NCI-H1436 (cell line): Measurements from ENCODE around the gene COL4A2.

Experiments used
- DNase-seq: peaks from one replicate; lab custom pipeline; 2025; lab: John Stamatoyannopoulos, UW

The COL4A2 gene

DNA sequence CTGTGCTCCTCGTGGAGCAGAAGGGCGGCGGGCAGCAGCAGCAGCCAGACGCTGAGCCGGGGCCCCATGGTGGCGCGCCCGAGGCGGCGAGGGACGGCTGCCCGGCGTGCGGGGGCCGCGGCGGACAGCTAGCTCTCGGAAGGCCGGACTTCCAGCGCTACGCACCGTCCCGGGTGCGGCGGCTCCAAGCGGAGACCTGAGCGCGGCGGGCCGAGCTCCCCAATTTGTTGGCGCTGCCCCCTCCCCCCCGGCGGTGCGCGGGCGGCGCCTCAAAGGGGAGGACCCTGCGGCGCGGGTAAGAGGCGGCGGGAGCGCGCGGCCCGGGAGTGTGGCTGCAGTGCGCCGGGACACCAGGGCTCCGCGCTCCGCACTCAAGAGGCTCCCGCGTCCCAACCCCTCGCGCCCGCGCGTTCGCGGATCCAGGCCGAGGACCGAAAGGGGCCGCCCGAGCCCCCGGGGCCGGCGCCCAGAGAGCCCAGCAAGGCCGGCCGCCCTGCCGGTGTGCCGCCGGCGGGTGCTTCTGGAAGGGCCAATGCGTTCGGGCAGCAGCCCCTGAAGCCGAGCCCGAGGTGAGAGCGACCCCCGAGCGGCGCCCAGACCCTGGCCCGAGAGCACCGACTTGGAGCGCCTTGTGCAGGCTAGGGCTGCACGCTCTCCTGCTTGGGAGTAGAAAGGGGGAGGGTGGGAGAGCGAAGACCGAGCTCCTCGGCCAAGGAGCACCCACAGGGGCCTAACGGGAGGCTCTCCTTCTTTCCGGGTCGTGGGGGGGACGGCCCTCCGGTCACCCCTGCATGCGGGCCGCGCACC, at the start of gene COL4A2, which contains the start of gene COL4A1:
COL4A2 (plus strand) TSS at position 325 of the 807 bp plus-strand sequence. CDS start 620 bp downstream, outside the sequence.
COL4A1 (minus strand) TSS at position 198 of the 807 bp plus-strand sequence; CDS start at position 68, 130 bp downstream.
- no peak for DNase-seq

- DNase-seq: no peak
Measured at GRCh38 chr13:110257408-110257807, 49.7 kb upstream of the COL4A2 start.

- DNase-seq: no peak
Measured at GRCh38 chr13:110258876-110259631, 48.0 kb upstream of the COL4A2 start.

GRCh38 chr13:110259651-110260050, 47.4 kb upstream of the COL4A2 start:
- no peak for DNase-seq

- no peak for DNase-seq
Measured at GRCh38 chr13:110261166-110262081, 45.7 kb upstream of the COL4A2 start.

- no peak for DNase-seq
Measured at GRCh38 chr13:110262082-110262436, 45.0 kb upstream of the COL4A2 start.

GRCh38 chr13:110262508-110263291, 44.4 kb upstream of the COL4A2 start:
- DNase-seq: no peak

DNA sequence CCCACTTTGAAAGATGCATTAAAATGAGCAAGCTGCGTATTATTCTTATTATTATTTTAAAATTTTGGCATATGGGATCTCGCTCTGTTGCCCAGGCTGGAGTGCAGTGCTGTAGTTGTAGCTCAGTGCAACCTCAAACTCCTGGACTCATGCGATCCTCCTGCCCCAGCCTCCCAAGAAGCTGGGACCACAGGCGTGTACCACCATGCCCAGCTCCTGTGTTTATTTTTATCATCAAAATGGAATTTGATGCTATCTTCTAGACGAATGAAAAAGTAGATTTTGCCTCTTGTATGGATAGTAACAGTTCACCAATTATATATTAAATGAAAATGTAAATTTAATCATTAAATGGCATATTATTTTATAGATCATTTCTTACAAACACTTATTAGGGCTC, 43.7 kb upstream of the COL4A2 start:
- no peak for DNase-seq

- DNase-seq: no peak
Measured at GRCh38 chr13:110263888-110264287, 43.2 kb upstream of the COL4A2 start.

DNA sequence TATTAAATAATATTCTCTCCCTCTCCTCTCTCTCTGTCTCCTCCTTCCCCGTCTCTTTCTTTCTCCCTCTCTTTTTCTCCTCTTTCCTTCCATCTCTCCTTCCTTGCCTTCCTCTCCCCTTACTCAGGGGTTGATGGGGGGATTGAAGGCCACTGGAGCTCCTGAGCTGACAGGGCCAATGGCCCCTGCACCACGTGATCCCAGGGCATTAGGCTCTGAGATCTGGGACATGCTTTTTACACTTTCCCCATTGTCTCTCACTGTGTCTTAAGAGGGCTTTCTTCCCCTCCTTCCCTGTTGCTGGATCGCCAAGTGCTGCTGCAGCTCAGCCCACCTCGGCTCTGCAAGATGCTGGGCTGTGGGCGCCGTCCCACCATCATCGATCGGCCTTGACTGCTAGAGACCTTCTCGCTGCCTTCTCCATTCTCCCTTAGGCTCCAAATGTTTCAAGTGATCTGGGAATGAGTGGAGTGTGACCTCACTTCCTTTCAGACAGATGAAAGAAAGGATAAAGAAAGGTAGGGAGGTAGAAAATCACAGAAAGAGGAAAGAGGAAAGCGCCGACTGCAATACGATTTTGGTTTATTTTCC, 42.3 kb upstream of the COL4A2 start:
- no peak for DNase-seq

DNA sequence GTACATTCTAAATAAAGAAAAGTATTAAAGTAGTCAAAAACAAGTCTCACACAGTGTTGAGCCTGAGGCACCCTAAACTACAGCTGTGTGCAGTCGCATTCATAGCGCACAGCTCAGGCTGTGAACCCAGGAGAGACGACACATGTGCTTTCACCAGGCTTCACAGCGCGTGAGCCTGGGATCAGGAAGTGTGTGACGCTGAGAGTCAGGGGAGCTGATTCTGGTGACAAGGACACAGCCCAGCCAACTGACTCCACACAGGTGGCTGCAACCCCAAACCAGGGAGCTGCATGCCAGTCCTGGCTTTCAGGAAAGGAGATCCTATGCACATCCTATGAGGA, 41.8 kb upstream of the COL4A2 start:
- no peak for DNase-seq

DNA sequence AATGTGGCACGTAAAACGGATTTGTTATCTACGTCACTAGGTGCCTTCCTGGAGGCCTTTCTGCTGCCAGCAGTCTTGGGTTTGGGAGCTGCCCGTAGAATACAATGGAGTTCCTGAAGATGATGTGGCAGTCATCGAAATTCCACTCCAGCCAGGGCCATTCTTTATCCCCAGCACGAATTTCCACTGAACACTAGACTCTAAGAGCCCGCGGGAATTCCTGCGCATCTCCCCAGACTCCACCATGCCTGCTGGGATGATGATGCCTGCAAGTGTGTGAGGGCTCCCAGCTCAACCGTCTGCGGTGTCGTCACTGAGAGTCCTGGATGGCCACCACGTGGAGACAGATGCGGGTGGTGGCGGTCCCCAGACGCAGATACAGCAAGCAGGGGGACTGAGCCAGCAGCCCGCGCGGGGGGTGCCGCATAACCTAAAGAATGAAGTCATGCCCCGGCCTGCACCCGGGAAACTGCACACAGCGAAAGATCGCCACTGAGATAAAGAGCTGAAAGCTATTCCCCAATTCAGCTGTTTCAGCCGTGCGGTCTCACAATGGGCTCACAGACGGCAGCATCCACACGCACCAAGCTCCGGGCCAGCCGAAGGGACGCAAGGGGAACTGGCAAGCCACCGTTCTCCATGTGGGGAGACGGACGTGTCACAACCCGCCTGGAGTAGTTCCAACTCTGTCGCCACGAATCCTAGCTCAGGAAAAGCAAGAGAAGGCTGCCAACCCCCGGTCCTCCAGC, 41.2 kb upstream of the COL4A2 start:
- no peak for DNase-seq

- no peak for DNase-seq
Measured at GRCh38 chr13:110266431-110266809, 40.7 kb upstream of the COL4A2 start.

- DNase-seq: no peak
Measured at GRCh38 chr13:110266983-110267382, 40.1 kb upstream of the COL4A2 start.

GRCh38 chr13:110268061-110268460, 39.0 kb upstream of the COL4A2 start:
- no peak for DNase-seq

- no peak for DNase-seq
Measured at GRCh38 chr13:110268576-110269185, 38.4 kb upstream of the COL4A2 start.

DNA sequence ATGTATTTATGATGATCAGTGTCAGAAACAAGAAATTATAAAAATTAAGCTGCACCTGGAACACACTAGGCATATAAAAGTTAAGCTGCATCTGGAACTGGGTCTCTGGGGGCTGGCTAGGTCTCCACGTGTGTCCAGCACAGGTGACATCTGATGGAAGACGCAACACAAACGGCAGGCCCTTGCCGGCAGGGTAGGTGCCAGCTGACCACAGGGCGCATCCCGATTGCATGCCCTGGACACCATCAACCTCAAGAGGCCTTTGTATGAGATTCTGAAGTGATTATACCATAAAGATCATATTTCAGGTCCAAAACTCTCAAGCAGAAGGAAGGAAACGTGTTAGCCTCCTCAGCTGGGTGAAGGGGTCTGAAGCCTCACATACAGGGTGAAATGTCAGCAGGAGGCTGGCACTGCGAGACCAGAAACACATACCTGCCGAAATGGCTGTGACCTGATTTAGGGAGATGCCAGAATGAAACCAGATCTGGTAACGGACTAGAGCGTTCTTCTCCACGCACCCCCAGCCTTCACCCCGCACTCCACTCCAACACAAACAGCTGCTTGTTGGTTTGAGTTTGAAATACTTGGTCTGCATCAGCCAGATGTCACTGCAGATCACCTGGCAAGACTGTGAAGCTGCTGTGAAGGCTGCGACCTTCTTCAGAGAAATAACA, 37.4 kb upstream of the COL4A2 start:
- DNase-seq: no peak

- DNase-seq: no peak
Measured at GRCh38 chr13:110270507-110270906, 36.6 kb upstream of the COL4A2 start.

- DNase-seq: no peak
Measured at GRCh38 chr13:110271313-110271712, 35.8 kb upstream of the COL4A2 start.
